Omental fat pad (tissue), 4 donors: ENCODE results near the gene KDELR1. TPM values are rescaled to one million over a fixed set of nuclear protein-coding genes. Genes with fewer than 3 reads are reported as not detected.

Experiments used
- ATAC-seq: fragments of 150-250 bp; one replicate; pipeline ENCODE4 v1.9.1; 2016; ENCODE audit warnings: mild to moderate bottlenecking, moderate library complexity; ENCODE audit not compliant: low FRiP score
- DNase-seq: peaks from one replicate; pipeline ENCODE4 v3.0.0-alpha.2; 2019; ENCODE audit warnings: low spot score
- CTCF ChIP-seq, 3 donors: fragments of 450-650 bp; IDR thresholded peaks; one replicate each; pipeline ENCODE4 v1.5.1; 2016 to 2017; ENCODE audit warnings: antibody characterized with exemption in 3 of 3, mild to moderate bottlenecking in 3 of 3, moderate library complexity in 2 of 3
- total RNA-seq, 4 donors: library from RNA; depleted of rRNA; stranded (reverse); fragments of >200 nt; gene quantifications; one replicate each; pipeline ENCODE4 v1.1.0, GENCODE V29; 2016

KDELR1 gene
- total RNA-seq, 4 donors from 2014 or later = 72.2 to 102 (median 75.3) TPM

- ATAC-seq (no peak), DNase-seq (no peak)
- TF ChIP-seq CTCF (IDR thresholded peaks at IDR 0.05) = no peak
Measured at GRCh38 chr19:48344892-48345291, 46.5 kb downstream of the KDELR1 start.

DNA sequence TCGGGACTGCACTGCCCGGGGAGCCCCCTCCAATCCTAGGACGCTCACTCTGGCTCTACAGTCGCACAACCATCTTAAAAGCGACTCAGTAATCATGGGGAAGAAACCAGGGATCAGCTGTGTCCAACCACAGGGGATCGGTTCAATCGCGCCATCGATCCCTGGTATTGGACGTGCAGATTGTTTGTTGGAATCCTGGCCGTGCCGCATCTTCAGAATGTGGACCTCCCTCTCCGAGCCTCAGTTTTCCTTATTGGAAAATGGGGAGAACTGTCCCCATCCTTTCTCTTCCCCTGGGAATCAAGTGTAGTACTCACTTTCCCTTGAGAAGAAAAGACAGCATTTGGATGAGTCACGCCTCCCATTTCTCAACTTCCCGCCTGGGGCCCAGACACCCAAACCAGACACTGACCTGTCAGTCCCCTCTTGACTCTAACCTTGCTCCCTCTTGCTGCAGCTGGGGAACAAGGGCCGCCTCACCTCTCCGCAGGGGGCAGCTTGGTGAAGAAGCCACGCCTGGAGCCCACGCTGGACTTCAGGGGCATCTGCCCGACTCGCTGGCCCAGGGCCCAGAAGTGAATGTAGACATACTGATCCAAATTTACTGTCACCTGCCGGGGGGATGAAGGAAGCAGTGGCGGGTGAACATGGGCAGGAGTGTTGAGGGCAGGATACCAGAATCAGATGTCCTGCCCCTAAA is 48.4 kb downstream of the KDELR1 start:
- no peak for TF ChIP-seq CTCF (IDR thresholded peaks at IDR 0.05)
- ATAC-seq (no peak), DNase-seq (no peak)

GRCh38 chr19:48342414-48342738 is 49.0 kb downstream of the KDELR1 start:
- DNase-seq = no peak
- no peak for ATAC-seq
- no peak for TF ChIP-seq CTCF (IDR thresholded peaks at IDR 0.05)

- DNase-seq (no peak), ATAC-seq (no peak)
- no peak for TF ChIP-seq CTCF (IDR thresholded peaks at IDR 0.05)
Measured at GRCh38 chr19:48341515-48342413, 49.6 kb downstream of the KDELR1 start.

DNA sequence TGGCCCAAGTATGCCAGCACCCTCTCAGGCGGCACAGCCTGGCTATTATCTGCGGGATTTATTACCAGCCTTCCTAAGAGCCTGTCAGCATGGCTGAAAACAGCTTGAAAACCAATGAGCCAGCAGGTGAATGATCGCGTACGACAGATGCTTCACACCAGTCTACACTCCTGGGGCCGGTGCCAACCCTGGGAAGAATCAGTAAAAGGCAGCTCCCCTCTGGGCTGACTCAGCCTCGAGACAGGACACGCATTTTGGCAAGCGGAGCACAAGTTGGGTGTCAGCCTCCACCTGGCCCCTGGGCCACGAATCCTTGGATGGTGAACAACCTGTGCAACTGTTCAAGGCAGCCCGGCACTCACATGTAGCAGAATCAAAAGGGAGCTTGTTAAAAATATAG is 50.4 kb downstream of the KDELR1 start:
- no peak for DNase-seq
- ATAC-seq = peak; percentile 35
- no peak for TF ChIP-seq CTCF (IDR thresholded peaks at IDR 0.05)

DNA sequence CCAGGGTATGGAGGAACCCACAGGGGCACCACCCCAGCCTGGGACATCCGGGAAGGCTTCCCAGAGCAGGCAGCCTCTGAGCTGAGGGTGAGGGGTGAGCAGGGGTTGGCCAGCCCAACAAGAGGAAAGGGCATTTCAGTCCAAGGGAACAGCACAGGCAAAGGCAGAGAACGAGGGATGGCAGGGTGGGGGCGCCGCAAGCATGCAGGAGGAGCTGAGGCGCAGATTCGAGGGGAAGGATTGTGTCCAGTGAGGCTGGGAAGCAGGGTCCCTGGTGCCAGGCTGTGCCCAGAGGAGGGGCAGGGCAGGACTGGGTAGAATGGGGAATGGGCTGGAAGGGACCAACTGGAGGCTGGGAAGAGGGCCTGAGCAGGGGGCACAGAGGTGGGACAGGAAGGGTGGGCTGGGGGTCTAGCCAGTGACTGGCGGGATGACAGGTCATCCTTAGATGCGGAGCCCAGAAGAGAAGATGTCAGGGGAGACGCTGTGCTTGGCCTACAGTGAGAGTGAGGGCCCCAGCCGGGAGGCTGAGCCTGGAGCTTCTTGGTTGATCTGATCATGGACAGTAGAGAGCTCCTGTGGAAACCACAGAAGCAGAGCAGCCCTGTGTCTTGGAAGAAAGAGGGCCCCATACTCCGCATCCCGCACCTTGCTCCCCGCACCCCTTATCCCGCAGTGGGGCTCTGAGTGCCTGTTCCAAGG is 52.4 kb downstream of the KDELR1 start:
- DNase-seq (no peak), ATAC-seq (no peak)
- no peak for TF ChIP-seq CTCF (IDR thresholded peaks at IDR 0.05)
